H1 (cell line): ENCODE measurements around the gene GSK3B. TPM values are rescaled to one million over a fixed set of nuclear protein-coding genes. Genes with fewer than 3 reads are reported as not detected.
A peak's percentile ranks its signal among the peaks of the same experiment; 100 is the strongest.

Experiments
- CTCF ChIA-PET: fragments of 300-600 bp; sonication (Branson Sonifier 250); formaldehyde crosslinking; loops from one replicate; lab custom pipeline; 2021; ENCODE audit not compliant: partially characterized antibody; lab: Charles Lee
- POLR2A ChIA-PET: fragments of 300-600 bp; sonication (Branson Sonifier 250); formaldehyde crosslinking; loops from one replicate; lab custom pipeline; 2021; ENCODE audit warnings: inconsistent platforms; ENCODE audit not compliant: partially characterized antibody; lab: Charles Lee
- DNase-seq, 2 experiments: peaks; one replicate each; pipeline versions ENCODE4 v3.0.0 to v3.0.0-alpha.2; 2010 to 2022; ENCODE audit warnings: low spot score in 2 of 2, low read depth in 1 of 2, mixed read lengths in 1 of 2
- FAIRE-seq: peaks from 2 replicates; lab custom pipeline; 2011; peaks lifted over from hg19 to GRCh38; lab: Jason Lieb, UNC
- H2AFZ ChIP-seq: 2 replicates; pipeline ENCODE4 v1.8.1; 2012; ENCODE audit warnings: low read length, inconsistent platforms
- H2AK5ac ChIP-seq: 2 replicates; pipeline ENCODE4 v1.6.1; 2013; ENCODE audit warnings: low read depth, low read length
- H2BK120ac ChIP-seq: replicated peaks from 2 replicates; pipeline ENCODE3; 2013; ENCODE audit warnings: low read depth, low read length, inconsistent platforms
- H2BK12ac ChIP-seq: 2 replicates; pipeline ENCODE4 v1.6.1; 2013; ENCODE audit warnings: low read depth, low read length
- H2BK15ac ChIP-seq: 2 replicates; pipeline ENCODE4 v1.6.1; 2013; ENCODE audit warnings: low read length
- H2BK20ac ChIP-seq: 2 replicates; pipeline ENCODE4 v1.6.1; 2013; ENCODE audit warnings: low read length
- H2BK5ac ChIP-seq: 2 replicates; pipeline ENCODE4 v1.6.1; 2013; ENCODE audit warnings: low read depth, low read length
- H3K14ac ChIP-seq: 2 replicates; pipeline ENCODE4 v1.6.1; 2013; ENCODE audit warnings: inconsistent platforms; ENCODE audit not compliant: insufficient read length
- H3K18ac ChIP-seq: 2 replicates; pipeline ENCODE4 v1.6.1; 2013; ENCODE audit warnings: low read length; ENCODE audit errors: extremely low read depth
- H3K23ac ChIP-seq: 2 replicates; pipeline ENCODE4 v1.6.1; 2013; ENCODE audit warnings: inconsistent platforms; ENCODE audit not compliant: insufficient read length
- H3K23me2 ChIP-seq: 2 replicates; pipeline ENCODE4 v1.6.1; 2013; ENCODE audit warnings: low read depth, low read length
- H3K27ac ChIP-seq: 2 replicates; pipeline ENCODE4 v1.6.1; 2011; ENCODE audit warnings: low read depth, low read length, inconsistent platforms
- H3K27me3 ChIP-seq, 4 experiments: replicated peaks in 1 of 4; 1 replicate in 1 of 4; 2 replicates in 3 of 4; pipeline versions ENCODE4 v1.6.1 to v1.8.1; 2011 to 2013; ENCODE audit warnings: low read length in 3 of 4, mild to moderate bottlenecking in 3 of 4, inconsistent platforms in 2 of 4, mixed read lengths in 2 of 4, moderate library complexity in 1 of 4; ENCODE audit not compliant: control insufficient read depth in 3 of 4, insufficient read depth in 3 of 4; ENCODE audit errors: extremely low read depth in 1 of 4
- H3K36me3 ChIP-seq, 4 experiments: 2 replicates each; pipeline versions ENCODE4 v1.6.1 to v1.8.1; 2011 to 2013; ENCODE audit warnings: mild to moderate bottlenecking in 4 of 4, low read length in 3 of 4, moderate library complexity in 2 of 4, control low read depth in 1 of 4, inconsistent platforms in 1 of 4; ENCODE audit not compliant: insufficient read depth in 4 of 4, control insufficient read depth in 2 of 4
- H3K4ac ChIP-seq: replicated peaks from 2 replicates; pipeline ENCODE3; 2013; ENCODE audit warnings: low read length, low read depth, mixed read lengths, inconsistent platforms; ENCODE audit not compliant: insufficient read length
- H3K4me1 ChIP-seq, 4 experiments: replicated peaks in 1 of 4; 1 replicate in 1 of 4; 2 replicates in 3 of 4; pipeline versions ENCODE4 v1.6.1 to v1.8.1; 2011 to 2013; ENCODE audit warnings: low read length in 3 of 4, inconsistent platforms in 2 of 4, mixed read lengths in 1 of 4; ENCODE audit not compliant: insufficient read depth in 4 of 4, control insufficient read depth in 3 of 4
- H3K4me2 ChIP-seq, 2 experiments: 2 replicates each; pipeline versions ENCODE4 v1.6.1 to v1.8.1; 2011 to 2013; ENCODE audit warnings: low read depth in 2 of 2, low read length in 2 of 2, control low read depth in 1 of 2, inconsistent platforms in 1 of 2, mild to moderate bottlenecking in 1 of 2; ENCODE audit not compliant: insufficient read depth in 1 of 2
- H3K4me3 ChIP-seq, 4 experiments: fragments of 200-600, 300-600 bp in 1 of 4; sonication (generic), shearing (Covaris generic), sonication (Bioruptor Twin) in 1 of 4; 2 replicates each; pipeline versions ENCODE4 v1.5.1 to v1.8.1; 2011 to 2016; ENCODE audit warnings: low read length in 4 of 4, low read depth in 3 of 4, control low read depth in 2 of 4, inconsistent platforms in 2 of 4, mild to moderate bottlenecking in 2 of 4, mixed read lengths in 1 of 4, moderate library complexity in 1 of 4; ENCODE audit not compliant: insufficient read depth in 2 of 4; ENCODE audit errors: extremely low read depth in 1 of 4
- H3K56ac ChIP-seq: replicated peaks from 2 replicates; pipeline ENCODE3; 2013; ENCODE audit warnings: low read depth, mild to moderate bottlenecking, mixed read lengths, low read length, inconsistent platforms; ENCODE audit not compliant: insufficient read length
- H3K79me1 ChIP-seq: 2 replicates; pipeline ENCODE4 v1.6.1; 2013; ENCODE audit warnings: low read depth, low read length, control low read depth
- H3K79me2 ChIP-seq, 2 experiments: 2 replicates each; pipeline versions ENCODE4 v1.6.1 to v1.8.1; 2012 to 2013; ENCODE audit warnings: low read length in 2 of 2, mild to moderate bottlenecking in 2 of 2, inconsistent platforms in 1 of 2; ENCODE audit not compliant: insufficient read depth in 2 of 2, control insufficient read depth in 1 of 2
- H3K9ac ChIP-seq, 4 experiments: replicated peaks in 1 of 4; 1 replicate in 1 of 4; 2 replicates in 3 of 4; pipeline versions ENCODE4 v1.6.1 to v1.8.1; 2011 to 2013; ENCODE audit warnings: low read depth in 3 of 4, low read length in 3 of 4, control low read depth in 2 of 4, mild to moderate bottlenecking in 2 of 4, moderate library complexity in 2 of 4, inconsistent platforms in 1 of 4; ENCODE audit errors: extremely low read depth in 1 of 4
- H3K9me3 ChIP-seq, 2 experiments: 2 replicates each; pipeline versions ENCODE4 v1.6.1 to v1.8.1; 2012 to 2013; ENCODE audit warnings: mild to moderate bottlenecking in 2 of 2, moderate library complexity in 2 of 2, control low read depth in 1 of 2, inconsistent platforms in 1 of 2, low read depth in 1 of 2, low read length in 1 of 2, mixed read lengths in 1 of 2; ENCODE audit not compliant: insufficient read depth in 2 of 2
- H4K20me1 ChIP-seq, 2 experiments: replicated peaks in 1 of 2; 2 replicates each; pipeline versions ENCODE3 to v1.8.1; 2011 to 2013; ENCODE audit warnings: inconsistent platforms in 2 of 2, low read length in 2 of 2, mild to moderate bottlenecking in 1 of 2; ENCODE audit not compliant: insufficient read depth in 2 of 2, control insufficient read depth in 1 of 2
- H4K5ac ChIP-seq: 2 replicates; pipeline ENCODE4 v1.6.1; 2013; ENCODE audit warnings: low read length, low read depth, mixed read lengths, inconsistent platforms; ENCODE audit not compliant: insufficient read length
- H4K8ac ChIP-seq: 2 replicates; pipeline ENCODE4 v1.8.0; 2013; ENCODE audit warnings: mild to moderate bottlenecking, moderate library complexity, low read length, inconsistent platforms; ENCODE audit not compliant: insufficient read depth; ENCODE audit errors: extremely low read depth
- H4K91ac ChIP-seq: replicated peaks from 2 replicates; pipeline ENCODE3; 2013; ENCODE audit warnings: low read length, mixed read lengths, inconsistent platforms; ENCODE audit not compliant: insufficient read length
- CBX8 ChIP-seq: fragments of 300-800, 300-1000 bp; sonication (generic); IDR thresholded peaks from 2 replicates; pipeline ENCODE4 v1.7.1; 2016; ENCODE audit warnings: low read depth, low read length, borderline replicate concordance
- CEBPB ChIP-seq: IDR thresholded peaks from 2 replicates; pipeline ENCODE4 v1.6.1; 2012; ENCODE audit warnings: low read depth, low read length
- E2F6 ChIP-seq: IDR thresholded peaks from 2 replicates; pipeline ENCODE4 v1.6.1; 2012; ENCODE audit warnings: inconsistent platforms
- EP300 ChIP-seq, 2 experiments: IDR thresholded peaks; 1 replicate in 1 of 2; 2 replicates in 1 of 2; pipeline ENCODE4 v1.6.1; 2011 to 2012; ENCODE audit warnings: low read depth in 2 of 2, low read length in 2 of 2, mild to moderate bottlenecking in 2 of 2, borderline replicate concordance in 1 of 2, inconsistent platforms in 1 of 2, moderate library complexity in 1 of 2
- GABPA ChIP-seq: IDR thresholded peaks from 2 replicates; pipeline ENCODE4 v1.6.1; 2011; ENCODE audit warnings: mild to moderate bottlenecking, low read length, moderate library complexity, borderline replicate concordance; ENCODE audit not compliant: insufficient read depth
- HDAC6 ChIP-seq: IDR thresholded peaks from one replicate; pipeline ENCODE4 v1.7.1; 2012; ENCODE audit warnings: low read depth, mild to moderate bottlenecking, inconsistent platforms, low read length, moderate library complexity
- KDM4A ChIP-seq: IDR thresholded peaks from one replicate; pipeline ENCODE4 v1.7.1; 2012; ENCODE audit warnings: low read depth, mild to moderate bottlenecking, moderate library complexity, low read length, inconsistent platforms; ENCODE audit not compliant: severe bottlenecking
- MAFK ChIP-seq: IDR thresholded peaks from 2 replicates; pipeline ENCODE4 v1.6.1; 2012; ENCODE audit warnings: low read depth, mild to moderate bottlenecking, improper control_type of control experiment, low read length
- POLR2AphosphoS5 ChIP-seq: IDR thresholded peaks from 2 replicates; pipeline ENCODE4 v1.6.1; 2011; ENCODE audit warnings: low read depth, low read length
- RAD21 ChIP-seq, 2 experiments: IDR thresholded peaks in 1 of 2; conservative IDR thresholded peaks in 1 of 2; 2 replicates each; pipeline ENCODE4 v1.6.1; 2011; ENCODE audit warnings: low read depth in 2 of 2, low read length in 2 of 2, improper control_type of control experiment in 1 of 2, inconsistent platforms in 1 of 2, mild to moderate bottlenecking in 1 of 2, moderate library complexity in 1 of 2
- RNF2 ChIP-seq: fragments of 200-900, 300-1000 bp; sonication (generic); IDR thresholded peaks from 2 replicates; pipeline ENCODE4 v1.7.1; 2016; ENCODE audit warnings: borderline replicate concordance, low read depth, mild to moderate bottlenecking, antibody characterized with exemption, low read length; ENCODE audit not compliant: poor library complexity, severe bottlenecking; ENCODE audit errors: missing control alignments
- SP1 ChIP-seq: IDR thresholded peaks from 2 replicates; pipeline ENCODE4 v1.6.1; 2011; ENCODE audit warnings: low read depth, low read length
- WGBS, 2 experiments: shearing (Covaris generic) in 1 of 2; methylation state at CpG; one replicate each; pipeline versions ENCODE4 v1.1.6 to v1.1.7; 2013 to 2015; ENCODE audit warnings: low lambda C conversion rate in 2 of 2, mixed read lengths in 2 of 2, inconsistent platforms in 1 of 2, low coverage in 1 of 2, missing lambda C conversion rate in 1 of 2; ENCODE audit not compliant: insufficient replicate concordance in 2 of 2, insufficient coverage in 1 of 2, insufficient read length in 1 of 2; ENCODE audit errors: extremely low coverage in 1 of 2, missing lambda C conversion rate in 1 of 2; 5-methylcytosine and 5-hydroxymethylcytosine counted together
- polyA plus RNA-seq, 7 experiments: library from polyadenylated mRNA; depleted of rRNA in 3 of 7; stranded (reverse) in 5 of 7; unstranded in 2 of 7; fragments of >200 nt in 5 of 7; fragments of 200-250 nt in 2 of 7; gene quantifications; 1 replicate in 5 of 7; 2 replicates in 1 of 7; 4 replicates in 1 of 7; pipeline versions ENCODE4 v1.2.1 to v1.2.3, GENCODE V29; 2011 to 2013; ENCODE audit warnings: missing spikeins in 2 of 7, mixed read lengths in 2 of 7
- total RNA-seq: library from RNA; stranded (reverse); fragmentation: NEBNext Ultra II Directional; extraction: Animal tissue kit (Norgen Biotek cat#: 25700); gene quantifications from 2 replicates; pipeline ENCODE4 v1.2.1, GENCODE V29; 2021

The GSK3B gene
- total and polyA plus RNA-seq, 2 of the 8 experiments (the other 6 are each of a cell fraction or from before 2014, with no cell fraction given) = 24.2 to 50.7 TPM

- Histone ChIP-seq H3K4me3 (no peak overlapping the region), H2BK15ac (no peak overlapping the region), H4K91ac (no peak overlapping the region), H3K4me1 (no peaks in the 10 kb centered on the region), H4K8ac (no peak overlapping the region), H4K20me1 (peaks cover 0 to 2% of the 10 kb centered on the region in 2 experiments), H3K79me1 (no peaks in the 10 kb centered on the region), H3K9ac (no peak overlapping the region), H2BK12ac (no peak overlapping the region), H3K4ac (no peak overlapping the region), H3K56ac (no peak overlapping the region), H4K5ac (no peak overlapping the region), H3K36me3 (no peaks in the 10 kb centered on the region), H3K27me3 (no peaks in the 10 kb centered on the region), H3K4me2 (no peak overlapping the region), H3K79me2 (no peaks in the 10 kb centered on the region), H2AK5ac (no peak overlapping the region), H3K23ac (no peak overlapping the region), H3K18ac (no peak overlapping the region), H2BK120ac (no peak overlapping the region), H2BK20ac (no peak overlapping the region), H3K14ac (no peak overlapping the region), H2BK5ac (no peak overlapping the region), H2AFZ (no peak overlapping the region), H3K23me2 (no peaks in the 10 kb centered on the region), H3K27ac (no peak overlapping the region), H3K9me3 (no peaks in the 10 kb centered on the region)
- WGBS, 2 experiments = 86% methylated on average over 2 of the region's 2 CpGs; no CpG with 5 or more reads in 1 of the 2 experiments
- DNase-seq (no peak), FAIRE-seq (peak; percentile 42)
- POLR2A ChIA-PET = no interaction called here
- CTCF ChIA-PET = no interaction called here
- TF ChIP-seq CBX8 (no peak), RAD21 (IDR thresholded peaks at IDR 0.05 in 1 of 2, conservative IDR thresholded peaks at IDR 0.05 in 1 of 2; ENCODE audit: low read depth in 2 of 2, low read length in 2 of 2) (no peak), E2F6 (no peak), EP300 (IDR thresholded peaks at IDR 0.05; ENCODE audit: borderline replicate concordance in 1 of 2, low read depth in 2 of 2, low read length in 2 of 2) (no peak), HDAC6 (no peak), KDM4A (no peak), POLR2AphosphoS5 (no peak), GABPA (no peak), SP1 (no peak), CEBPB (no peak), RNF2 (no peak), MAFK (no peak)
These were observed 259.4 kb downstream of the GSK3B start for GRCh38 chr3:119834754-119835370.
